ENCODE results near the gene RANBP17.
"Not testable (repeated sequence)": the region's sequence is repeated elsewhere in the genome, so short reads cannot be mapped to it uniquely, and the experiment has no call there.

The RANBP17 gene

GRCh38 chr5:170826117-170826516, 35.7 kb upstream of the RANBP17 start:
- H3K4me3 ChIP-seq (ENCODE audit: low read depth, low read length): no peak overlapping the region
- in situ Hi-C loops (cut with HindIII; ENCODE audit: low sequenced_read_pairs): no loop called here
- TF ChIP-seq CTCF (IDR thresholded peaks at IDR 0.05; ENCODE audit: low read depth, low read length, missing control alignments): no peak
- DNase-seq (ENCODE audit: low read depth): no peak

- H3K4me3 ChIP-seq (ENCODE audit: low read depth, low read length): no peak overlapping the region
- no peak for TF ChIP-seq CTCF (IDR thresholded peaks at IDR 0.05; ENCODE audit: low read depth, low read length, missing control alignments)
- DNase-seq (ENCODE audit: low read depth): no peak
- in situ Hi-C loops (cut with HindIII; ENCODE audit: low sequenced_read_pairs): loop anchor here (10.0 kb wide), 1 partner anchor 203 kb away; no protein-coding TSS in a partner anchor
Observed at GRCh38 chr5:170832241-170832640, 29.6 kb upstream of the RANBP17 start.

- in situ Hi-C loops (cut with HindIII; ENCODE audit: low sequenced_read_pairs): loop anchor here (10.0 kb wide), 1 partner anchor 201 kb away; no protein-coding TSS in a partner anchor
- H3K4me3 ChIP-seq (ENCODE audit: low read depth, low read length); DNase-seq (ENCODE audit: low read depth): not testable (repeated sequence)
Observed at GRCh38 chr5:170833981-170834380, 27.8 kb upstream of the RANBP17 start.

- no peak overlapping the region for H3K4me3 ChIP-seq (ENCODE audit: low read depth, low read length)
- no peak for DNase-seq (ENCODE audit: low read depth)
- TF ChIP-seq CTCF (IDR thresholded peaks at IDR 0.05; ENCODE audit: low read depth, low read length, missing control alignments): no peak
- in situ Hi-C loops (cut with HindIII; ENCODE audit: low sequenced_read_pairs): loop anchor here (10.0 kb wide), 1 partner anchor 199 kb away; no protein-coding TSS in a partner anchor
Observed at GRCh38 chr5:170836226-170836625, 25.6 kb upstream of the RANBP17 start.

DNA sequence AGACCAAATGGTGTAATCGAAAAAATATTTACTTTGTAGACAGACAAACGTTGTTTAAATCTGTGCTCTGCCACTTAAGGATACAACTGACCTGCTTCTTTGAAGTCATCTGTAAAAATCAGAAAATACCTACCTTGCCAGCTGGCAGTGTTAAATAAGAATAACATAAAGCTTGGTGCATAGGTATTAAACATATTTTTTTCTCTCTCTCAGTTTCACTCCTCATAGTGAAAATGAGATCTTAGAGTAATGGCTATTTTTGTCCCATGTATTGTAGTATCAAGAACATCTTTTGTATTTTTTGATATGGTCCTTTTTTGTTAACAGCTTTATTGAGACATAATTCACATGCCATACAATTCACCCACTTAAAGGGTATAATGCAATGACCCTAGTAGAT, 17.9 kb upstream of the RANBP17 start:
- no peak for TF ChIP-seq CTCF (IDR thresholded peaks at IDR 0.05; ENCODE audit: low read depth, low read length, missing control alignments)
- DNase-seq (ENCODE audit: low read depth): no peak
- no peak overlapping the region for H3K4me3 ChIP-seq (ENCODE audit: low read depth, low read length)
- in situ Hi-C loops (cut with HindIII; ENCODE audit: low sequenced_read_pairs): no loop called here

GRCh38 chr5:170844651-170845050, 17.2 kb upstream of the RANBP17 start:
- H3K4me3 ChIP-seq (ENCODE audit: low read depth, low read length): no peak overlapping the region
- no peak for DNase-seq (ENCODE audit: low read depth)
- no peak for TF ChIP-seq CTCF (IDR thresholded peaks at IDR 0.05; ENCODE audit: low read depth, low read length, missing control alignments)
- in situ Hi-C loops (cut with HindIII; ENCODE audit: low sequenced_read_pairs): no loop called here

GRCh38 chr5:170846416-170846815, 15.4 kb upstream of the RANBP17 start:
- no peak for DNase-seq (ENCODE audit: low read depth)
- in situ Hi-C loops (cut with HindIII; ENCODE audit: low sequenced_read_pairs): no loop called here

More at GRCh38 chr5:170846416-170846815, 15.4 kb upstream of the RANBP17 start:
- no peak overlapping the region for H3K4me3 ChIP-seq (ENCODE audit: low read depth, low read length)
- no peak for TF ChIP-seq CTCF (IDR thresholded peaks at IDR 0.05; ENCODE audit: low read depth, low read length, missing control alignments)

Measured in astrocyte of the cerebellum (primary cell).